ENCODE data around the gene HAUS1.
A peak's percentile ranks its signal among the peaks of the same experiment; 100 is the strongest.

DNA sequence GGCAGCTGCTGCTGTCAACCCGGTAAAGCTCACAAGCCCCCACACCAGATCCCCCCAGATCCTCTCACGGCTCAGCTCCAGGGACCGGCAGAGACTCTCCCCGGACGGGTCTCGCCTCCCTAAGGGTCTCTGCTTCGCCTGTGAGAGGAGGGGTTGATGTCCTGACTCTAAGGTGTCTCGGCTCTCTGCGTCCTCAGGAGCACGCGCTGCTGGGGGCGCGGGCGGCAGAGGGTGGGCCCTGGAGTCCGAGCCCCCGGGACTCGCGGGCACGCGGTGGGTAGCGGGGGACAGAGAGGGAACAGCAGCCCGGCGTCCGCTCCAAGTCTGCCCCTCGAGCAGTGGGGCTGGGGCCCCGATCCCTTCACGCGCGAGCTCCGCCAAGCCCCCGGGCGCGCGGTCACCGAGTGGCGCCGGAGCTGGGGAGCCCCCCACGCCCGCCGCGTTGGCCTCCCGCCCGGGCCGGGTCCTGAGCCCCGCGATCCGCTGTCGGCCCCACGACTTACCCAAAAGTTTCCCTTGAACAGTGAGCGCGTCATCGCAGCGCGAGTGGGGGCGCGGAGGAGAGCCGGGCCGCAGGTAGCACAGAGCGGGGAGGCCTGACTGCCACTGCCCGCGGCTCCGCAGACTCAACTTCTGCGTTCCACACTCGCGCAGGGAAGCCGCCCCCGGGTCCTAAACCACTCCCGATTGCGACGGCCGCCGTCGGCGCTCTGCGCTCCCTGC is 32.4 kb upstream of the HAUS1 start, which contains the start of gene PSTPIP2:
- TF ChIP-seq, protein P1, sequence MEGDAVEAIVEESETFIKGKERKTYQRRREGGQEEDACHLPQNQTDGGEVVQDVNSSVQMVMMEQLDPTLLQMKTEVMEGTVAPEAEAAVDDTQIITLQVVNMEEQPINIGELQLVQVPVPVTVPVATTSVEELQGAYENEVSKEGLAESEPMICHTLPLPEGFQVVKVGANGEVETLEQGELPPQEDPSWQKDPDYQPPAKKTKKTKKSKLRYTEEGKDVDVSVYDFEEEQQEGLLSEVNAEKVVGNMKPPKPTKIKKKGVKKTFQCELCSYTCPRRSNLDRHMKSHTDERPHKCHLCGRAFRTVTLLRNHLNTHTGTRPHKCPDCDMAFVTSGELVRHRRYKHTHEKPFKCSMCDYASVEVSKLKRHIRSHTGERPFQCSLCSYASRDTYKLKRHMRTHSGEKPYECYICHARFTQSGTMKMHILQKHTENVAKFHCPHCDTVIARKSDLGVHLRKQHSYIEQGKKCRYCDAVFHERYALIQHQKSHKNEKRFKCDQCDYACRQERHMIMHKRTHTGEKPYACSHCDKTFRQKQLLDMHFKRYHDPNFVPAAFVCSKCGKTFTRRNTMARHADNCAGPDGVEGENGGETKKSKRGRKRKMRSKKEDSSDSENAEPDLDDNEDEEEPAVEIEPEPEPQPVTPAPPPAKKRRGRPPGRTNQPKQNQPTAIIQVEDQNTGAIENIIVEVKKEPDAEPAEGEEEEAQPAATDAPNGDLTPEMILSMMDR (IDR thresholded peaks at IDR 0.05; ENCODE audit: extremely low read depth in 1 of 2, insufficient read depth in 1 of 2, low read depth in 1 of 2, low read length in 2 of 2): no peak
- TF ChIP-seq JUN (IDR thresholded peaks at IDR 0.05; ENCODE audit: borderline replicate concordance, insufficient read depth, insufficient read length, low read depth) (no peak), POLR2A (IDR thresholded peaks at IDR 0.05; ENCODE audit: low read depth, low read length) (no peak), POLR2AphosphoS5 (IDR thresholded peaks at IDR 0.05; ENCODE audit: insufficient read depth, low read depth, low read length) (peak; percentile 50), EZH2 (IDR thresholded peaks at IDR 0.05; ENCODE audit: borderline replicate concordance, low read depth, low read length, severe bottlenecking) (no peak), MYC (IDR thresholded peaks at IDR 0.05; ENCODE audit: low read depth, low read length) (no peak), FOS (IDR thresholded peaks at IDR 0.05; ENCODE audit: borderline replicate concordance, insufficient read depth, low read length) (peak; percentile 22), GATA2 (IDR thresholded peaks at IDR 0.05; ENCODE audit: insufficient read depth, insufficient read length, low read depth, low read length) (no peak)
- TF ChIP-seq, protein P2, sequence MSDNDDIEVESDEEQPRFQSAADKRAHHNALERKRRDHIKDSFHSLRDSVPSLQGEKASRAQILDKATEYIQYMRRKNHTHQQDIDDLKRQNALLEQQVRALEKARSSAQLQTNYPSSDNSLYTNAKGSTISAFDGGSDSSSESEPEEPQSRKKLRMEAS (IDR thresholded peaks at IDR 0.05; ENCODE audit: insufficient read depth, insufficient read length): no peak

Data from endothelial cell of umbilical vein (primary cell).